ENCODE results near the gene MAGI3. TPM values are rescaled to one million over a fixed set of nuclear protein-coding genes. Genes with fewer than 3 reads are reported as not detected.
A peak's percentile ranks its signal among the peaks of the same experiment; 100 is the strongest.

Gene MAGI3
- polyA plus RNA-seq, result 1 to 10 TPM; 2.9 to 6.0 (median 3.8) TPM

DNA sequence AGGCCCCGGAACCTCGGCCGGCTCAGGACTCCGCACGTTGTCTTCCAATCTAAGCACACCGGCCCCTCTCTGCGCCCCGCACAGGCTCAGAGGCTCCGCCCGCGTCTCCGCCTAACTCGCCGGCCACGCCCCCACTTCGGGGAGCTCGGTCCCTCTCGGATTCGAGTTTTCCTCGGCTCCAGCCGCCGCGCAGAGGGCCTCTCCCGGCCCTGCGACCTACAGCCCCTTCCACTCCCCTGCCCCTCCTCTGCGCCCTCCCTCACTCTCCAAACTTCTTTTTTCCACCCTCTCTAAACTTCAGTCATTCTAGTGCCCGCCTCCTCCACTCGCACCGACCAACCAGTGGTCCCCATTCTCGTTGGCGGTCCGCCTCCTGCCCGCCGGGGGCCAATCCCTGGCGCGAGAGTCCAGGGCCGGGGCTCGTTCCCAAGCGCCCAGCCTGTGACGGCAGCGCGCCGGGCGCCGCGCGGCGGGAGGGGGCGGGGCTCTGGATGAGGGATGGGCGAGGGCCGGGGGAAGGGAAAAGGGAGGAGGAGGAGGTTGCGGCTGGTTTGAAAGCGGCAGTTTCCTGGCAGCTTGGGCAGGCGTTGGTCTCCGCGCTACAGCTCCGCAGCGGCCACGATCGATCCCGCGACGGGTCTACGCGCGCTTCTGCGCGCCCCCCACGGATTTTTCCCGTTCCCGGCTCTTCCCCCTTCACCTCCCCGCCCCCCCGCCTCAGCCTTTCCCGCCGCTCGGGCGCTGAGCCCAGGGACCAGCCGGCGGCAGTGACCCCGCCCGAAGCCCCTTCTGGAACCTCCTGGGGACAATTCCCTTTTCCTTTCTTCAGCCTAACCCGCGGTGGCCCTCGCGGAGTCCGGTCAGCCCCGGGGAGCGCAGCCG lies at the start of gene MAGI3:
Gene MAGI3 (plus strand): TSS at position 563 of the 882 bp plus-strand sequence. CDS start 519 bp downstream, outside the sequence.
- H3K27ac ChIP-seq (ENCODE audit: low read depth, low read length), result peak within 1 kb of the TSS; percentile 52
- WGBS, 3 donors, result 0% methylated on average over 74 to 89 of the region's 89 CpGs

DNA sequence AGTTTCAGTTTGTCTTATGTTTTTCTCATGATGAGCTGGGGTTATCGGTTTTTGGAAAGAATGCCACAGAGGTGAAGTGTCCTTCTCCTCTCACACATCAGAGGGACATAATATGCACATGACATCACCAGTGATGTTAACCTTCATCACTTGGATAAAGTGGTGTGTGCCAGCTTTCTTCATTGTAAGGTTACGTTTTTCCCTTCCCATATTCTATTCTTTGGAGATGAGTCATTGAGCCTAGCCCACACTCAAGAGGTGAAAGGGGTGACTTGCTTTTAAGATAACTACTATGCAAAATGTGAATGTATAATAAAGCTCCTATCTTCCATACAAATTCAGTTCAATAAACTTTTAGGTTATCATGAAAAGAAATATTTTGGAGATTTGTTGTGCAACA lies 36.7 kb upstream of the MAGI3 start:
- H3K27ac ChIP-seq (ENCODE audit: low read depth, low read length), result no peak overlapping the region
- WGBS, 3 donors, result 63 to 86% (median 74%) methylated on average over 2 of the region's 2 CpGs

DNA sequence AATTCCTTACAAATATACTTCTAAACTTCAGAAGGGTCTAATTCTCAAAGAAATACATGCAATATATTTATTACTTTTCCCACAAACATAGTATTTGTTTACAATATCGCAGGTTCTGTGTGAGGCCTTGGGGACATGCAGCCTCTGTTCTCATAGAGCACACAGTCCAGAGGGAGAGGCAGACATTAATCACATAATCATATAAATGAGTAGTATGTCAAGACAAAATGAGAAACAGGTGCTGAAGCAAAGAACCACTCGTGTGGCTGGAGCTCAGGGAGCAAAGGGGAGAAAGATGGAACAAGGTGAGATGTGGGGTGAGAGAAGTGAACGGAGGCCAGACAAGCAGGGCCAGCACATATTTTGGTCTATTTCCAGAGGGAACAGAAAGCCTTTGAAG lies 26.4 kb upstream of the MAGI3 start:
- 53 to 78% (median 77%) methylated on average over 3 of the region's 3 CpGs for WGBS, 3 donors
- no peak overlapping the region for H3K27ac ChIP-seq (ENCODE audit: low read depth, low read length)

DNA sequence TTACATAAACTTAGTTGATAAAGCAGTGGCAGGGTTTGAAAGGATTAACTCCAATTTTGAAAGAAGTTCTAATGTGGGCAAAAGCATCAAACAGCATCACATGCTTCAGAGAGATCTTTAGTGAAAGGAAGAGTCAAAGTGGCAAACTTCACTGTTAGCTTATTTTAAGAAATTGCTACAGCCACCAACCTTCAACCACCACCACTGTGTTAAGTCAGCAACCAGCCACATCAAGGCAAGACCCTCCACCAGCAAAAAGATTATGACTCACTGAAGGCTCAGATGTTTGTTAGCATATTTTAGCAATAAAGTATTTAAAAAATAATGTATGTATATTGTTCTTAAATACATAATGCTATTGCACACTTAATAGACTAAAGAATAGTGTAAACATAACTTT lies 21.3 kb upstream of the MAGI3 start:
- H3K27ac ChIP-seq (ENCODE audit: low read depth, low read length), result no peak overlapping the region

DNA sequence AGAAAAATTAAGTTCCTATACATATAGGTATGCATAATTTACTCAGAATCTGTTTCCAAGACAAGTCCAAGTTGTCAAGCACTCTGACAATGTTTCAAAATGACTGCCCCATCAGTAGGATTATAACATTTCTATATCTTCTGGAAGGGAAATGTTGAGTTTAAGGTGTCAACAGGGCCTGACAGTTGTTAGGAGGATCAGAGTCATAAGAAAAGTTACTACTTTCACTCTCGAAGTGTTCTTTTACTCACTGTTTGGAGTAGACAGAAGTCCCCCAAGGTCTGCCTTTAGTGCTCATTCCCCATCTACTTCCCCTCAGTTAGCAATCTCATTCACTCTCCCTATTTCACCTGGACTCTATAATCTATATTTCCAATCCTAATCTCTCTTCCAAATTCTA lies 20.6 kb upstream of the MAGI3 start:
- H3K27ac ChIP-seq (ENCODE audit: low read depth, low read length), result no peak overlapping the region
- 72 to 89% (median 78%) methylated on average over 1 of the region's 1 CpG for whole genome bisulfite sequencing, 3 donors

DNA sequence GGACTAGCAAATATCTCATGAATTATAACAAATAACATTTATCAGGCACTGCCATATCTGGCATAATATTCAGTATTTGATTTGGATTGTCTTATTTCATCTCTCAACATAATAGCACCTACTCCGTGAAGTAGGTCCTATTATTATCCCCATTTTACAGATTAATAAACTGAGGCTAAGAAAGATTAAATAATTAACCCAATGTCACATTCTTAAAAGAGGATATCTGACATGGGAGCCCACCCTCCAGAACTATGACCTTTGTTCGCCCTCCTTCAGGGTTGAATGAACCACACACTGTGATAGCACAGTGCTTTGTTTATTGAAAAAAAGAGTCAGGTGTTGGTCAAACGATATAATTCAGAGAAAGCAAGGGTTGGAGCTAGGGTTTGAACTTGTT lies 19.4 kb upstream of the MAGI3 start:
- H3K27ac ChIP-seq (ENCODE audit: low read depth, low read length), result no peak overlapping the region
- 74 to 90% (median 84%) methylated on average over 3 of the region's 3 CpGs for WGBS, 3 donors

DNA sequence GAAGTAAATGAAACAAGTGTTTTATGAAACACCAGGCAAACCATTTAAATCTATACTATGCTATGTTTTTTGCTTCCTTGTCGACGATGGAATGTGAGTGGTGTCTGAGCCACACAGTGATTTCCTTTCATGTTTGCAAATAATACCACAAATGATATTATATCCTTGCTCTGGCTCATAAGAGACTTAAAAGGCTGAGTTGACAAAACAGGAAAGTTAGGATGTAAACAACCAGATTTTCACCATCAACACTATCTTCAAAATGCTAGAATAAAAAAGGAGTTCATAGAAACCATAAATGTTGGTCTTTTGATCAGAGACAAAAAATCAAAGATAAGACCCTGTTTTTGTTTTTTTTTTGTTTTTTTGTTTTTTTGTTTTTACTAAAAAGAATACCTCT lies 17.8 kb upstream of the MAGI3 start:
- WGBS, 3 donors, result 71 to 84% (median 79%) methylated on average over 2 of the region's 2 CpGs
- H3K27ac ChIP-seq (ENCODE audit: low read depth, low read length), result no peak overlapping the region

DNA sequence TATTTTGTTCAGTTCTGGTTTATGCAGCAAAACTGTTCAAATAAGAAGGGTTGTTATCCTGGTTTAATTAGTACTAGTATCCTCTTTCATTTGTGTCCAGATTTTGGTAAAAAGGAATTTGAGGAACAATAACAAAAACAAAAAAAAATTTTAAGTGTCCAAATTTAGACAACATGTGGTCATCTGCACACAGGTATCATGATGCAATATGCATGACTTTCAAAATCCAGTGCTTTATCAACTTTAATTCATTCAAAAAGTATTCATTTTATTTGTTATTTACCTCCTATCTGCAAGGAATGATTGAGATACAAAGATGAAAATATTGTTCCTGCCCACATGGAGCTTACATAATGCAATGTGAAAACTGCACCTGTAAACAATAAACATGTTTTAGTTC lies 16.7 kb upstream of the MAGI3 start:
- no peak overlapping the region for H3K27ac ChIP-seq (ENCODE audit: low read depth, low read length)

DNA sequence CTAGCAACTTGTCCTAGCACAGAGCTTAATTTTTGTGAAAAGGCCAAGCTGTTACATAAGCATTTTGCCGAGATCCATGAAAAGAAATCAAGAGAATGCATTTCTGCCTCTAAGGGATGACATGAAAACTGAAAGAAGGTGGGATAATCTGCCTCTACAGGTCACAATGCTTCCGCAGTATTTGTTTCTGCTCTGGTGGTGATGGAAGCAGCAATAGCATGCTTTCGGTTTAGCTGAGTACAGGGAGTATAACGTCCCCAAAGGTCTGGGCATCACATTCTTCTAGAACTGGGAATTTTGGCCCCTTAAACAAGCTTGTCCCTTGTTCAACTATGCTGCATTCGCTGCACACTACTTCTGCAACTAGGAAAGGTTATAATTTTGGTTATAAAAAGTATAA lies 14.4 kb upstream of the MAGI3 start:
- WGBS, 3 donors, result 59 to 78% (median 59%) methylated on average over 5 of the region's 5 CpGs
- no peak overlapping the region for H3K27ac ChIP-seq (ENCODE audit: low read depth, low read length)

DNA sequence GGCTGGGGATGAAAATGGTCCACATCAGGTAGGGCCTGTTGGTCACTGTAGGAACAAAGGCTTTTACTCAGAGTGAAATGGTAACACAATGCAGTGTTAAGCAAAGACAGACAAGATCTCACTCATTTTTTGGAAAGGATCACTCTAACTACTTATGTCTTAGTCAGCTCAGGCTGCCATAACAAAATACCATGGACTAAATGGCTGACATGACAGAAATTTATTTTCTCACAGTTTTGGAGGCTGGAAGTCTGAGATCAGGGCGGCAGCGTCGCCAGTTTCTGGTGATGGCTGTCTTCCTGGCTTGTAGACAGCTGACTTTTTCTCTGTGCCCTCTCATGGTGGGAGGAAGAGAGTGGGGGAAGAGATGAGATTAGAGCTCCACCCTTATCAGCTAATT lies 10.2 kb upstream of the MAGI3 start:
- no peak overlapping the region for H3K27ac ChIP-seq (ENCODE audit: low read depth, low read length)
- WGBS, 3 donors, result 88 to 97% (median 93%) methylated on average over 3 of the region's 3 CpGs

DNA sequence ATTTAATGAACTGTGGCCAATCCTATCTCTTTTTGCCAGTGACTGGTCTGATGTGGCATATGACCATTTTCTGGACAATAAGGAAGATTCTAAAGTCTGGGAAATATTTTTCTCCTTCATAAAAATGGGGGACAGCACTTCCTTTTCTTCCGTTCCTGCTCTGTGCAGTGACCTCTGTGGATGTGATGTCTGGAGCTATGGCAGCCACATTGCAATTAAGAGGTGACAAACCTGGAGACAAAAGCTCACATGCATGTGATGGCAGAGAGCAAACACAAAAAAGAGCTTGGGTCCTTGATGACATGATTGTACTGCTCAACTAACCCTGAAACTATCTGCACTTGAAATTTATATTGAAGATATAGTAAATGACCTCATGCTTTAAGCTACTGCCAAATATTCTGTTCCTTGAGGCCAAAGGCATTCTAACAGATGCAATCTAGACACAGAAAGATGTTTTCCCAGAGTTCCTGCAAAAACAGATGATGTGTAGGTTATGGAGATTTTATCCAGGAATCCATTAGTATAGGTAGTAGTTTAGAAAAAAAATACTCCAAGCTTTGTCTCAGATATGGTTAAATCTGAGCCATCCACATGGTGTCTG lies 2.2 kb upstream of the MAGI3 start:
- no peak overlapping the region for H3K27ac ChIP-seq (ENCODE audit: low read depth, low read length)
- WGBS, 3 donors, result 84 to 91% (median 91%) methylated on average over 1 of the region's 1 CpG

DNA sequence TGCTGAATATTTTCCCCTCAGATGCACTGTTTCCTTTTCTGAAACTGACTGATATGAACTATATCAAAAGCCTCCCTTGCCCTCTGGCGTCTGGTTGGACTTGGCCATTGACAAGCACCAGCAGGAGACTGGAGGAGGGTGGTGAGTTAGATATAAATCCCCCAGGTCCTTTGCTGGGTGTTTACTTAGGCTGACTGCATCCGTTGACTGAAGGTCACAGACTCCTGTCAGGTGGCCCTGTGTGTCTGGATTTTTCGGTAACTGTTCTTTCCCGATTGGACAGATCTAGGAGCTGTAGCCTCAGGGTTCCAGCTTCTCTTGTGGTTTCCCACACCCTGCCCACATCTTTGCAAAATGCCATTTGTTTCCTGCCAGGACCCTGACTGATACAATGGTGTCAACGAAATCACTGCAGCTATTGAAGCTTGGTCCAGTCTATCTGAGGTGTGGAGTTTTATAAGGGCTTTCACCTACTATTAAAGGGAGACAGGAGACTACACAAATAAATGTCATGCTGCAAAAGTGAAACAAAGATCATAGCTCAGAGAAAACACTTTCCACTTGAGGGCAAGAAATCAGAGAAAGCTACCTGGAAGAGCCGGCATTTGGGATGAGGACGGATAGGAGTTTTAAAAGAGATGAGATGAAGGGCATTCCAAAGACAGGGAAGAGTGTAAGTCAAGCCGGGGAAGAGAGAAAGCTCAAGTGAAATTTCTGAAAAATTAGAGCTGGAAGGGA lies 1.5 kb upstream of the MAGI3 start:
- H3K27ac ChIP-seq (ENCODE audit: low read depth, low read length), result no peak overlapping the region
- 15 to 41% (median 37%) methylated on average over 8 of the region's 8 CpGs for WGBS, 3 donors

DNA sequence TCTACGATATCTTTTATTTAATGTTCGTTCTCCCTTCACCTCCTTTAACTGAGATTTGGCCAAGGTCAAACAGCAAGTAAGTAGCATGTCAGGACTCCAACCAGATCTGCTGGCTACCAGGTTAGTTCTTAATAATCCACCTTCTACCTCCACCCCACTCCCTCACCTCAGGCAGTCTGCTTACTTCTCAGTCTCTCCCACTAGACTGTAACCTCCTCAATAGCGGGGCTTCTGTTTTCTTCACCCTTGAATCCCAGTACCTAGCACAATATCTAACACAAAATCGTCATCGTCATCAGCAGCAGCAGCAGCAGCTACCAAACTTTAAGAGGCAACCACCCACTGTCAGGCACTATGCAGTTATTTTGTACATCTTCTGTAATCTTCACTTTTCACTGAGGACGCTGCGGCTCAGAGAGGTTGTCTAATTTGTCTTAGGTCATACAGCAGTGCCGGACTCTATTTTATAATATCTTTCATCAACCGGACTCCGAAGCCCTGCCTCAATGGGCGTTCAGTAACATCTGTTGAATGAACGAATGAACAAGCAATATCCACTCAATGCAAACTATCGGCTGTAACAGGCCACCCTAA lies 859 bp upstream of the MAGI3 start:
- H3K27ac ChIP-seq (ENCODE audit: low read depth, low read length), result no peak overlapping the region

DNA sequence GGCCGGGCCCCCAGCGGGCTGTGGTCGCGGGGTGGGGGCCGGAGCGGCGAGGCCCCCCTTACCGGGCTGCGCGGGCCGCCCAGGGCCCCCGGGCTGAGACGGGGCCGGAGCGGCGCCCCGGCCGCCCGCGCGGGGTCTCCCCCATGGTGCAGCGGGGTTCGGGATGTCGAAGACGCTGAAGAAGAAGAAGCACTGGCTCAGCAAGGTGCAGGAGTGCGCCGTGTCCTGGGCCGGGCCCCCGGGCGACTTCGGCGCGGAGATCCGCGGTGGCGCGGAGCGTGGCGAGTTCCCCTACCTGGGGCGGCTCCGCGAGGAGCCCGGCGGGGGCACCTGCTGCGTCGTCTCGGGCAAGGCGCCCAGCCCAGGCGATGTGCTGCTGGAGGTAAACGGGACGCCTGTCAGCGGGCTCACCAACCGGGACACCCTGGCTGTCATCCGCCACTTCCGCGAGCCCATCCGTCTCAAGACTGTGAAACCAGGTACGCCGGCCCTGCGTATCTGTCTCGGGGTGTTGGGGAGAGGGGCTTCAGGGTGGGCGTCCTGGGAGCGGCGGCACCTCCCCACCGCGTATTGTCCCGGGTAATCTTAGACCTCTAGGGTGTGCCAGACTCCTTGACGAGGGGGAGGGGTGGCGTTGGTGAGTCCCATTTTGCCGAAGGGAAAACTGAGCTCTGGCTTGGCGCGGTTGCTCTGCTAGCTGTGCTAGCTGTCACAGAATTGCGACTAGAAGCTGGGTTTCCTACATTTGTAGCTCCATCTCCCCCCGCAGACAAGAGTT lies 745 bp downstream of the MAGI3 start:
- WGBS, 3 donors, result 0 to 1% (median 0%) methylated on average over 53 to 74 of the region's 74 CpGs
- peak overlapping the region; percentile 52 for H3K27ac ChIP-seq (ENCODE audit: low read depth, low read length)

More for the DNA sequence above, 859 bp upstream of the MAGI3 start:
- WGBS, 3 donors, result 3 to 8% (median 5%) methylated on average over 13 of the region's 13 CpGs

DNA sequence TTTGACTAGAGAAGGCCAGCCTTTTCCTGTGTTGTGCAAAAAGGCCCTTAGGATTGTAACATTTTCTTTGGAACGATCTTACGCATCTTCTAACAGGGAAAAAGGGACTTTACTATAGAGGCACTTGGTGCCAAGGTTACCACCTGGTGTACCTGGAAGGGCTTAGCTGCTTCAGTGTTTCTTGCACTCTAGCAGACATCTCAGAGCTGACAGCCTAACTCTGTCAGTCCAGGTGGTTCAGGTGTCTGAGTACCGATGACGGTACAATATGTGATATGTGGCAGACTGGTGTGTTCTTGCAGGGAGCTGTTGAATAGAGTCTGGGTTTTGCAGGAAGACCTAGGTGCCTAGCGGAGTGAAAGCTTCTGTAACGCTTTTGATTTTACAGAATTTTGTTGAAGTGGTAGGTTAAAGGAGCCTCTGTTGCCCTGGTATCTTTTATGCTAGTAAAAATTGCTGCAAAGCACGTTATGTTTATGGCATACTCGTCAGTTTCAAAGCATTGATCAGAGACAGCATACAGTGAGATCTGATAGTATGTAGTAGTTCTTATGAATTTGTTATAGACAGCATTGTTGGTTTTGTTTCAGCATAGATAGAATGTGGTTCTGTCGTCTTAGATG lies 1.4 kb downstream of the MAGI3 start:
- 5 to 14% (median 12%) methylated on average over 9 of the region's 9 CpGs for WGBS, 3 donors
- H3K27ac ChIP-seq (ENCODE audit: low read depth, low read length), result no peak overlapping the region

DNA sequence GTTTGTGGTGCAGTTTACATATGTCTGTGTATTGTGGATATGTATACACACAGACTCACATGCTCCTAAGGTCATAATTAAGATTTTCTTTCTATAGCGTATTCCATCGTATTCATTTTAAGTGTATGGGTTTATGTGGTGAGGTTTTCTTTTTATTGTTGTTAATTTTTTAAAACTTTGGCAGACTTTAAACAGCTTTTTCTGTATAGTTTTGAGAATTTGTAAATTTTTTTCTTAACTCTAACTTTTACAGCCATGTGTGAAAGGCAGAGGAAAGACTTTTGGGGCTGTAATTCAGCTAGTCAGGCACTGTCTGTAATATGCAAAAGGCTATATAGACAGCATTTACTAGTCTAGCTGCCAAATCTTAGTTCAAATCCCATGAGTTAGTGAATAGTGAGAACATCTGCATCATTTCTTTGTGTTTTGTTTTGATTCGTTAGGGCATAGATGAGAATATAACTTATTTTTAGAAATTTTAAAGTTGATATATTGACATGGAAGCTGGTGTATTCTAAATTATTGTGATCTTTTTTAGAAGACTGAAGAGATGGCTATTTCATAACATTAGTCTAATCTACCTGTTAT lies 2.3 kb downstream of the MAGI3 start:
- H3K27ac ChIP-seq (ENCODE audit: low read depth, low read length), result no peak overlapping the region
- 20 to 64% (median 51%) methylated on average over 3 of the region's 3 CpGs for WGBS, 3 donors

DNA sequence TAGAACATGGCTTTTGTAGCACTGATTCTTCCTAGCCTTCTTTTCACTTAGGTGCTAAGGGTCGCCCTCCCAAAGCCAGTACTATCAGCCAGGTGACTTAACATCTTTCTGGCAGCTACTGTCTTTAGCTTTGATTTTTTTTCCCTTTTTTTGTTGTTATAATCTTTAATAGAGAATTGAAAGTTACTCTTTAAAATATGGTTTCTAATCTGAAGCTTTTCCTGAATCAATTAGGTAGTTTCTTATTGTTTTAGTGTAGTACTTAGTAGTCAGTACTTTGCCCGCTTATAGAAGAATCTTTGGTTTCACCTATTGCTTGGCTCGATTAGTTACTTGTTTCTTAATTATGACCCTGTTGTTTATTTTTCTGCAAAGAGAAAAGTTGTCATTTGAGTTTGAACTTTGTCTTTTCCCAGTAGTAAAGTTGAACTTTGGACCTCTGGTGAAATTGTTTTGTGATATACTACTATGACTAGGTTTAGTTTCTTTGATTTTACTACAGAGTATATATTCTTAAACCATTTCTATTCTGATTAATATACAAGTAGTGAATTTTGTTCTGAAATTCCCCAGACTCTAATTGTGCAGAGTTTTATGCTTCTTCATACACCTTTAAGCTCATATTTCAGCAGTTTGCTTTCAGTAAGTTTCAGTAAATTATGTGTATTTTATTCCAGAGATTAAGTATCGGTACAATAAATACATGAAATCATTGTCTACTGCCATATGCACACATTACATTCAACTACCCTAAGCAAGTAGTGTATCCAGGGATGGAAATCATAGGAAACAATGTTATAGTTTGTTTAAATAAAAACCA lies 3.9 kb downstream of the MAGI3 start:
- 41 to 92% (median 76%) methylated on average over 4 of the region's 4 CpGs for WGBS, 3 donors
- H3K27ac ChIP-seq (ENCODE audit: low read depth, low read length), result no peak overlapping the region
